22Rv1 (cell line): Measurements from ENCODE around the gene CCN5.

Source experiments
- CTCF ChIP-seq: fragments of 450-650 bp; IDR thresholded peaks from 2 replicates; pipeline ENCODE4 v1.5.1; 2017; ENCODE audit warnings: mild to moderate bottlenecking
- ZFX ChIP-seq: fragments of 450-650 bp; IDR thresholded peaks from 2 replicates; pipeline ENCODE4 v1.6.1; 2017; ENCODE audit warnings: antibody characterized with exemption, borderline replicate concordance

GRCh38 chr20:44733341-44734069, 18.3 kb downstream of the CCN5 start:
- peak; percentile 92 for TF ChIP-seq CTCF
- no peak for TF ChIP-seq ZFX
